ENCODE results near the gene AGBL4.

DNA sequence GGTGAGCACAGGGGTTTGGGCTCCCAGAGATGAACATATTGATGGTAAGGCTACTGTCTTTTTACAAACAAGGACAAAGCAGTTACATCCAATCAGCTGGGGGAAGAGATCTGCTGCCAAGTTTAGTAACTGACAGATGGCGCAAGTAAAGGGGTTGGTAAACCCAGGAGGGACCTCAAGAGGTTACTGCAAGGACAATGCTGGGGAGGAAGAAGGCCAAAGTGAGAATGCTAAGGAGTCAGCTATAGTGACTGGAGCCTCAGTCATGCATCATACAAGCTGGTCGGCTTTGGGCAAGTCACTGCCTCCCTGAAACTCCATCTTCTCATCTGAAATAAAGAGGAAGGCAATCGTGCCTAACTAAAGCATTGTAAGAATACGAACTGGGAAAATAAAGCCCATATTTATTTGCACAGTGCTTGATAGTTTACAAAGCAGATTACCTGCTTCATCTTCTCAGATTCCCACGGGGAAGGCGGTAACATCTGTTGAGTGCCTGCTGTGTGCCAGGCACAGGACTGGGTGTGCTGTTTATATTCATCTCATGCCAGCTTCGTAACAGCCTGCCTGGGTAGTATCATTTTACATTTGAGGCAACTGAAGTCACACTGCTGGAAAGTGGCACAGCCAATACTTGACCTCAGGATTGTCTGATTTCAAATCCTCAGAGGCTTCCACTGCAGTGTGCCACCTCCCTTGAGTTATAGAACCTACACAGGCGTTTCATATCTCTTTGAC, 1361.9 kb downstream of the AGBL4 start:
- TF ChIP-seq, protein P1, sequence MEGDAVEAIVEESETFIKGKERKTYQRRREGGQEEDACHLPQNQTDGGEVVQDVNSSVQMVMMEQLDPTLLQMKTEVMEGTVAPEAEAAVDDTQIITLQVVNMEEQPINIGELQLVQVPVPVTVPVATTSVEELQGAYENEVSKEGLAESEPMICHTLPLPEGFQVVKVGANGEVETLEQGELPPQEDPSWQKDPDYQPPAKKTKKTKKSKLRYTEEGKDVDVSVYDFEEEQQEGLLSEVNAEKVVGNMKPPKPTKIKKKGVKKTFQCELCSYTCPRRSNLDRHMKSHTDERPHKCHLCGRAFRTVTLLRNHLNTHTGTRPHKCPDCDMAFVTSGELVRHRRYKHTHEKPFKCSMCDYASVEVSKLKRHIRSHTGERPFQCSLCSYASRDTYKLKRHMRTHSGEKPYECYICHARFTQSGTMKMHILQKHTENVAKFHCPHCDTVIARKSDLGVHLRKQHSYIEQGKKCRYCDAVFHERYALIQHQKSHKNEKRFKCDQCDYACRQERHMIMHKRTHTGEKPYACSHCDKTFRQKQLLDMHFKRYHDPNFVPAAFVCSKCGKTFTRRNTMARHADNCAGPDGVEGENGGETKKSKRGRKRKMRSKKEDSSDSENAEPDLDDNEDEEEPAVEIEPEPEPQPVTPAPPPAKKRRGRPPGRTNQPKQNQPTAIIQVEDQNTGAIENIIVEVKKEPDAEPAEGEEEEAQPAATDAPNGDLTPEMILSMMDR (conservative IDR thresholded peaks at IDR 0.05 in 1 of 2, IDR thresholded peaks at IDR 0.05 in 1 of 2; ENCODE audit: extremely low read depth in 1 of 2, insufficient read depth in 1 of 2, low read depth in 1 of 2, low read length in 2 of 2): no peak
- TF ChIP-seq EZH2 (IDR thresholded peaks at IDR 0.05; ENCODE audit: borderline replicate concordance, low read length): no peak

Data from mammary epithelial cell (primary cell).